HEK293T (cell line): Measurements from ENCODE around the gene KRTAP3-2.

Experiments
- CTBP1 ChIP-seq: fragments of 450-650 bp; IDR thresholded peaks from 2 replicates; pipeline ENCODE4 v1.6.1; 2016; ENCODE audit warnings: borderline replicate concordance
- ELF4 ChIP-seq: fragments of 450-650 bp; IDR thresholded peaks from 2 replicates; pipeline ENCODE4 v1.6.1; 2017; ENCODE audit warnings: antibody characterized with exemption
- FOXA1 ChIP-seq: fragments of 450-650 bp; IDR thresholded peaks from 2 replicates; pipeline ENCODE4 v1.6.1; 2016; ENCODE audit warnings: mild to moderate bottlenecking
- FOXM1 ChIP-seq: fragments of 450-650 bp; IDR thresholded peaks from 2 replicates; pipeline ENCODE4 v1.6.1; 2017; ENCODE audit warnings: mild to moderate bottlenecking, borderline replicate concordance
- SUZ12 ChIP-seq: fragments of 450-650 bp; IDR thresholded peaks from 2 replicates; pipeline ENCODE4 v1.6.1; 2016; ENCODE audit warnings: mild to moderate bottlenecking

GRCh38 chr17:40975516-40975915 is 24.2 kb downstream of the KRTAP3-2 start:
- no peak for TF ChIP-seq FOXM1
- TF ChIP-seq FOXA1, result no peak
- TF ChIP-seq CTBP1, result no peak
- no peak for TF ChIP-seq SUZ12
- no peak for TF ChIP-seq ELF4
